CD4-positive, alpha-beta T cell treated with Interleukin-12 subunit alpha and Interleukin-12 subunit beta, for 1 hour (primary cell): Measurements from ENCODE around the gene GRAMD4.

ENCODE experiments used
- DNase-seq: peaks from one replicate; pipeline ENCODE4 v3.0.0-alpha.2; 2020

Gene GRAMD4

GRCh38 chr22:46584081-46584921, 35.9 kb upstream of the GRAMD4 start:
- no peak for DNase-seq

DNA sequence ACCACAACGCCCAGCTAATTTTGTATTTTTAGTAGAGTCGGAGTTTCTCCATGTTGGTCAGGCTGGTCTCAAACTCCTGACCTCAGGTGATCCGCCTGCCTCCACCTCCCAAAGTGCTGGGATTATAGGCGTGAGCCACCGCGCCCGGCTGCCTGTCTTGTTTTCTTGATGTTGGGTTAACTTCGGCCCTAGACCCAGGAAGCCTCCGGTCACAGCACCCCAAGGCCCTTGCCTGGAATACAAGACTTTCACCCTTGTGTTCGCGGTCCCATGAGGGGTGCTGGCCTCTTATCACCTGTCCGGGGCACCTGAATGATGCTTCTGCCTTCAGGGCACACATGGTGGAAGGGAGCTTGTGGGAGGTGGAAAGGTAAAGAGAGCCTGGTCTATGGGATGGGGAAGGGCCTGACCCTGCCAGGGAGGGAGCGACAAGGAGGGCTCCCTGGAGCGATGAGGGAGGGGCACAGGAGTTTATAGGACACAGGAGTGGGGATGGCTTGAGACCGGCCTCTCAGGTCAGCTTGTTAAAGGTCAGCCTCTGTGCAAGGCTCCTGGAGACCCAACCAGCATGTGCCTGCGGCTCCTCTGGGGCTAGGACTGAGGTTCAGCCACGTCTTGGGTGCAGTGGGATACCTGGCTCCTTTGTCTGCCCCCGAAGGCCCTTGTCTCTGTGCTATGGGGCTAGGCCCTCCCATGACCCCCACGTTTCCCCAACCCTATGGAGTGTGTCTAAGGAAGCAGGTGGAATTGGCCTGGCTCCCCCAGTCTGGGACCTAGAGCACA, 34.7 kb upstream of the GRAMD4 start:
- no peak for DNase-seq

DNA sequence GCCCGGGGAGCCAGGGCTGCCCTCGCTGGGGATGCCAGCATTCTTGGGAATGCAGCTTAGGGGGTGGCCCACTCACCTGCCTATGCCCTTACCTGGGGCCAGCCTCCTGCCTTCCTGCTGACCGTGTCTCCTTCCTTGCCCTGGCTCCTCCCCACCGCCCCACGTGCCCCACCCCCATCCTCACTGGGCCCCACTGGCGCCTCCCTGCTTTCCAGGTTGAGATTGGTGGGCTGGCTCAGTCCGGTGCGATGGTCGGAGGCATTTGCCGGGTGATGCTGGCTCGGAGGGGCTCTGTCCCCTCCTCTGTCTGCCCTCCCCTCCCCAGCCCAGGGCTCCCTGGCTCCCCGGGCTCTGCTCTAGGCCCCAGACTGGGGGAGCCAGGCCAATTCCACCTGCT, 34.1 kb upstream of the GRAMD4 start:
- no peak for DNase-seq

DNA sequence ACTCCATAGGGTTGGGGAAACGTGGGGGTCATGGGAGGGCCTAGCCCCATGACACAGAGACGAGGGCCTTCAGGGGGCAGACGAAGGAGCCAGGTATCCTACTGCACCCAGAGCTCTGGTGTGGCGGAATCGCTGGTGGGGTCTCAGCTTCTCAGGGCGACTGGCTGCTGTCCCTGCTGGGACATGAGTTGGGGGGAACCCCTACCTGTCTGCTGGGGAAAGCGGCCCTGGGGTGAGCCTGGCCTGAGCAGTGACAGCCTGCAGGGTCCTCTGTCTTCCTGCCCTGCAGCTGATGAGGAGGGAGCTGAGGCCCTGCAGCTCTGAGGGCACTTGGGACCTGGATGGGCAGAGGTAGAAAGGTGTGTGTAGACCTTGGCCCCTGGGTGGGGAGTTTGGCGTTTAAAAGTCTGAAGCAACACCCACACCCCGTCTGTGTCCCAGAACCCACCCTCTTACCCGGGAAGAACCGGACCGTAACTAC, 33.6 kb upstream of the GRAMD4 start:
- DNase-seq = no peak

GRCh38 chr22:46587061-46587460, 33.1 kb upstream of the GRAMD4 start:
- no peak for DNase-seq

GRCh38 chr22:46587492-46588278, 32.5 kb upstream of the GRAMD4 start:
- DNase-seq = no peak

GRCh38 chr22:46588279-46589140, 31.7 kb upstream of the GRAMD4 start:
- DNase-seq = no peak

DNA sequence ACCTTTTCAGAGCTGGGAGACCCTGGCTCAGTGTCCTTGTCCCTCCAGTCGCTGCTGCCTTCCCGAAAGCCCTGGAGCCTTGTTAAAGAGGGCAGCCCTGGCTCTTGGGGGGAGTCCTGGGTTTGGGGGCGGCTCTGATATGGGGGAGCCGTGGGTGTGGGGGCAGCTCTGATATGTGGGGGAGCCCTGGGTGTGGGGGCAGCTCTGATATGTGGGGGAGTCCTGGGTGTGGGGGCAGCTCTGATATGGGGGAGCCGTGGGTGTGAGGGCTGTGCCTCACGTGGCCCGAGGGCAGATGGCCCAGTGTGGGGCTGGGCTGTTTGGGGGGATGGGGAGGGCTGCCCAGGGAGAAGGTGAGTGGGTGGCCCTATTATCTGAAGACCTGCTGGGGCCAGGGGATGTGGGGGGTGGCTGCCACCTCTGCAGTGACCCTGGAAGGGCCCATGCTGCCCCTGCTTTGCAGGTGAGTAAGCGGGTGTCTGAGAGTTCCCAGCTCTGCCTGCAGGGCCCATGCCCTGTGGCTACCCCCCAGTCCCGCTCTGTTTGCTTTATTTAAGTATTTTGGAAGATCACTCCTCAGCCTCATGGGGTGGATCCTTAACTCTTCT, 30.9 kb upstream of the GRAMD4 start:
- DNase-seq = no peak

DNA sequence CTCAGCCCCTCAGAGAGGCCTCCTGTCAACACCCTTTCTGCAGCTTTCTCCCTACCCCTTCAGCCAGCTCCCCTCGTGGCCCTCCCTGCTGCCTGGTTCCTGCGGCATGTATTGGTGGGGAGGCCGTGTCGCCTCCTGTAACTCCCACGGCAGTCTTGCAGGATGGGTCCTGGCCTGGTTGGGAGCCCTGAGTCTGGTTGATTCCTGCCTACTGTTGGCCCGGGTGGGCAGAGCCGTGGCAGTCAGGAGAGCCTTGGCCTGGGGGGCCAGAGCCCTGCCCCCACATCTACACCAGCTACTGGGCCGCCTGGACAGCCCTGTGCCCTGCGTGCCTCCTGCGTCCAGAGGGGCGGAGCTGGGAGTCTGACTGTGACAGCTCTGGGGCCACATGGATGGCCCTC, 30.3 kb upstream of the GRAMD4 start:
- no peak for DNase-seq

DNA sequence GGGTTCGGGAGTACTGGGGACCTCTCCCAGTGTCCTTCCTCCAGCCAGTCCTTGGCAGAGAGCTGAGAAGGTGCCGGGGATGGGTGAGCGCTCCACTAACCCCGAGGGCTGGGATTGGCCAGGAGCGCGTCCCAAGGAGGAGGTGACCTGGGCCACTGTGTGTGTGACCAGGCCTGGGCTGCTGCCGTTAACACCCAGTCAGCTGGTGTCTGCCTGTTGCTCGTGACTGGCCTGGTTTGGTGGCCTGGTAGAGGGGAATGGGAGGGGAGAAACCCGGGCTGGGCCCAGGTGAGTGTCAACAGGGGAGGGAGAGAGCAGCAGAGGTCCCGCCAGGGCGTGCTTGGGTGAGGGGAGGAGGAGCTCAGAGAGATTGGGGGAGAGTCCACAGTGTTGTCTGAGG, 29.9 kb upstream of the GRAMD4 start:
- DNase-seq = no peak

DNA sequence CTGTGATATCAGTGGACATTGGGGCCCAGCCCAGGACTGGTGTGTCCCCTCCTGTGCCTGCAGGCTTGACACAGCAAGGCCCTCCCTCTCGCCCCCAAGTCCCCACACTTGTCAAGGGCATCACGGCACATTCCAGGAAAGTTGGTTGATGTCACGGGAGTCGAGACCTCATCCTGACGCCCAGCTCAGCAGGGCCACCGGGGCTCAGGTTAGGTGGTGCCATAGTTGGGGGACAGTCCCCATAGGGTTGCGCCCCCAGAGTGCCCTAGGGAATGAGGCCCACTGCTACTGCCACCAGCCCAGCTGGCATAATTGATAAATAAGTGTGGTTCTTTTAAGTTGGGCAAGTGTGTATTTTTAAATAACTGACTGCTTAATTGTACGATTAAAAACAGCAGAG, 28.3 kb upstream of the GRAMD4 start:
- DNase-seq = no peak

DNA sequence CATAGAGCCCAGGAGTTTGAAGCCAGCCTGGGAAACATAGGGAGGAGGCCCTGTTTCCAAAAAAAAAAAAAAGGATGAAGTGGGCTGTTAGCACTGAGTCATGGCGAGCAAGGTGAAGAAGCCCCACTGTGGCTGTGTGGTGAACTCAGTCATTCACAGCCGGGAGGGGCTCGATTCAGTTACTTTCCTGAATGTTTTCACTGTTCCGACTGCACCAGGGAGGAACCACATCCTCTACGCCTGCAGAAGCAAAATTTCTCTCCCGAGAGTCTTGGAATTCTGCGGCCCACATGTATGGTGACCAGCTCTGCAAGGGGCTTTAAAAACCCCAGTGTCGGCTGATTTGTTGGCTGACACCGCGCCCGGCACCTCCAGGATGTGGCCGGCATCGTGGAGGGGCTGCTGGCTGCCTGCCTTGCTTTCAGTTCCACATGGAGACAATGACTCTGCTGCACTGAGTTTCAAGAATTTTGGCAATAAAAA, 27.8 kb upstream of the GRAMD4 start:
- DNase-seq = peak; percentile 38

GRCh38 chr22:46593211-46593681, 26.9 kb upstream of the GRAMD4 start:
- DNase-seq = no peak

DNA sequence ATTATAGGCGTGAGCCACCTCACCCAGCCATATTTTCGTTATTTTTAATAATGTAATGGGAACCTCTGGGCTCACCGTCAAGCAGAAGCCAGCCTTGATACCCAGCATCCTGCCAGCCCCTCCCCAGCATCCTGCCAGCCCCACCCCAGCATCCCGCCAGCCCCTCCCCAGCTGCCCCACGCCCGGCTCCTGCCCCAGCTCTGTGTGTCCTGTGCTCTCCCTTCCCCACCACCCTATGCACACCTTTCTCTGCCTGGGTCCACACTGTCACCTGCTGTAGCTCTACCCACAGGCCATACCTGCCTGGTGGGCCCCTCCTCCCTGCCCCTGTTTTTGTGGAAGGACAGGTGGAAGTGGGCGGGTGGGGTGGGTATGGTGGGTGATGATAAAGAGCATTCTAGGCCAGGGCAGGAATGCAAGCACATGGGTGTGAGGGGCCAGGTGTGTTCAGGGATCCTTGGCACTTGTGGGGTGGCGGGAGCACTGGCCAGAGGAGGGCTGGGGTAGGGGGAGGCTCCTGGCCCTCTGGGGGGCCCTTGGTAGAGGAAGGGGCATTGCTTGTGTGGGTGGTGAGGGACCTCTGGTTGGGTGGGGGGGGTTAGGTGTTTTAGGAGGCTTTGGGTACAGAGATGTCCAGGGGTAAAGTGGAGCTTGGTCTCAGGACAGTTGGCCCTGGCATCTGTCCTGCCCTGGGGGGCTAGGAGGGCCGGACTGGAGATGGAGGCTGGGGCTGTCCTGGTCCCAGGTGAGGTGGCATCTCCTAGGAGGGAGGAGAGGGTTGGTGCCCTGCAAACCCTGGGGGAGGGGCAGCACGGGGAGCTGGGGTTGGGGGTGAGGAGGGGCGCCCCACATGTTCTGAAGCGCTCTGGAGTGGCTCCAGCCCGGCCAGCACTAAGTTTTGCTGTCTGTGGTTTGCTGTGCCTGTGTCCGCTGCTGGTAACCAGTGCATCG, 25.9 kb upstream of the GRAMD4 start:
- DNase-seq = no peak

- no peak for DNase-seq
Measured at GRCh38 chr22:46594947-46595298, 25.3 kb upstream of the GRAMD4 start.

DNA sequence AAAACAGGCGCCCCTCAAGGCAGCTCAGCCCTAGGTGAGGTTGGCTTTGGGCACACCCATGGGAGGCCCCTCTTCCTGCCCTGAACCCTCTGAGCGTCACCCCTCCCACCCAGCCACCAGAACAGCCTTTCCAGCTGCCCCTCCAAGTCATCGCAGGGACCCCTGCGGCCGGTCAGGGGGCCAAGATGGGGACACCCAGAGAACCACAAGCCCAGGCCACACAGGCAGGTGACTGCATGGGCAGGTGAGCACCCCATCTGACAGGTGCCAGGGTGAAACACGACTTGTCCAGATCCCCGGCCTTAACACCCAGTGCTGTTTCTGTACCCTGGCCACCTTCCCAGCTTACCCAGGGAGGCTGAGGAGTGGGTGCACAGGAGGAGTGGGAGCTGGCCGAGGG, 24.6 kb upstream of the GRAMD4 start:
- no peak for DNase-seq

- no peak for DNase-seq
Measured at GRCh38 chr22:46596032-46596441, 24.1 kb upstream of the GRAMD4 start.

GRCh38 chr22:46596819-46597218, 23.4 kb upstream of the GRAMD4 start:
- DNase-seq = no peak

GRCh38 chr22:46598224-46598623, 22.0 kb upstream of the GRAMD4 start:
- no peak for DNase-seq

DNA sequence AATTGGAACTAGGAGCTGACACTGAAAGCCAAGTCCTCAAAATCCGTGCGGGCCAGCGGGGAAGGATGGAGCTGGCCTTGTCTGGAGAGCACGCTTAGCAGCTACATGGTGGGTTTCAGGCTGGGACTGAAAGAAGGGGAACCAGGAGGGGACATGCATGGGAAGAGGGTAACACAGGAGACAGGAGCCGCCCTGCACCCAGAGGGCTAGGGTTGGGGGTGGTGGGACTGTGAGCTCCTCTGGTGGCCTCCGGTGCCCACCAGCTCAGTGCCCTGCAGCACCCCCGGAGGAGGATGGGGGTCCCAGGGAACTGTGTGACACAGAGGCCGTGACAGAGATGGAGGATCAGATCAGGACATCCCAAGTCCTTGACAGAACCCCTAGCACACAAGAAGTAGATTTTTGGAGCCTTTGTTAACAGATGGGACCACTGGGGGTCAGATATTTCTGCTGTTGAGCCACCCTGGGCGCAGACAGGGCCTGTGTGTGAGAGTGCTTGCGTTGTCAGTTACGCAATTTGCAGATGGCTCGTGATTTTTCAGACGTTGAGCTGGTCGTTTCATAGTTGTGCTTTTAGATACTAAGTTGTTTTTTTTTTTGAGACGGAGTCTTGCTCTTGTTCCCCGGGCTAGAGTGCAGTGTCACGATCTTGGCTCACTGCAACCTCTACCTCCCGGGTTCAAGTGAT, 21.3 kb upstream of the GRAMD4 start:
- no peak for DNase-seq
